Mononuclear cell (primary cell): ENCODE data around the gene NSUN2. TPM values are rescaled to one million over a fixed set of nuclear protein-coding genes. Genes with fewer than 3 reads are reported as not detected.
"Not testable (repeated sequence)": the region's sequence is repeated elsewhere in the genome, so short reads cannot be mapped to it uniquely, and the experiment has no call there.

Source experiments
- H3K27me3 ChIP-seq: 2 replicates; pipeline ENCODE4 v1.6.0; 2011; ENCODE audit warnings: low read length, control low read depth; ENCODE audit not compliant: insufficient read depth
- H3K4me1 ChIP-seq: 2 replicates; pipeline ENCODE4 v1.5.1; 2011; ENCODE audit warnings: mild to moderate bottlenecking, low read length, control low read depth; ENCODE audit not compliant: insufficient read depth
- H3K4me3 ChIP-seq: 2 replicates; pipeline ENCODE4 v1.5.1; 2011; ENCODE audit warnings: mild to moderate bottlenecking, low read length, moderate library complexity
- H3K9me3 ChIP-seq: 2 replicates; pipeline ENCODE4 v1.5.1; 2011; ENCODE audit warnings: low read depth, mild to moderate bottlenecking, control low read depth, low read length
- total RNA-seq: library from RNA; depleted of rRNA; stranded (reverse); fragments of >200 nt; gene quantifications from one replicate; pipeline ENCODE4 v1.2.3, GENCODE V29; 2012

Gene NSUN2
- total RNA-seq, 1 donor, result 36.0 TPM

GRCh38 chr5:6573651-6574101, 59.2 kb downstream of the NSUN2 start:
- no peaks in the 10 kb centered on the region for H3K9me3 ChIP-seq
- H3K27me3 ChIP-seq, result no peaks in the 10 kb centered on the region
- no peaks in the 10 kb centered on the region for H3K4me1 ChIP-seq
- no peak overlapping the region for H3K4me3 ChIP-seq

- no peak overlapping the region for H3K4me3 ChIP-seq
- H3K9me3 ChIP-seq, result no peaks in the 10 kb centered on the region
Observed at GRCh38 chr5:6572825-6573380, 59.9 kb downstream of the NSUN2 start.

GRCh38 chr5:6572086-6572824, 60.6 kb downstream of the NSUN2 start:
- no peak overlapping the region for H3K4me3 ChIP-seq
- no peaks in the 10 kb centered on the region for H3K27me3 ChIP-seq
- no peaks in the 10 kb centered on the region for H3K9me3 ChIP-seq
- no peaks in the 10 kb centered on the region for H3K4me1 ChIP-seq

More at GRCh38 chr5:6572825-6573380, 59.9 kb downstream of the NSUN2 start:
- no peaks in the 10 kb centered on the region for H3K27me3 ChIP-seq
- H3K4me1 ChIP-seq, result no peaks in the 10 kb centered on the region

GRCh38 chr5:6571607-6572006, 61.2 kb downstream of the NSUN2 start:
- H3K4me1 ChIP-seq, H3K9me3 ChIP-seq, H3K4me3 ChIP-seq, H3K27me3 ChIP-seq: not testable (repeated sequence)

GRCh38 chr5:6570530-6570929, 62.3 kb downstream of the NSUN2 start:
- Histone ChIP-seq H3K4me3 (no peak overlapping the region), H3K9me3 (no peaks in the 10 kb centered on the region), H3K27me3 (no peaks in the 10 kb centered on the region), H3K4me1 (no peaks in the 10 kb centered on the region)

- Histone ChIP-seq H3K4me1 (no peaks in the 10 kb centered on the region), H3K27me3 (peaks cover under 1% of the 10 kb centered on the region), H3K9me3 (no peaks in the 10 kb centered on the region), H3K4me3 (no peak overlapping the region)
Observed at GRCh38 chr5:6568889-6569288, 64.0 kb downstream of the NSUN2 start.

GRCh38 chr5:6568383-6568782, 64.5 kb downstream of the NSUN2 start:
- no peaks in the 10 kb centered on the region for H3K9me3 ChIP-seq
- no peak overlapping the region for H3K4me3 ChIP-seq
- peaks cover 4% of the 10 kb centered on the region for H3K27me3 ChIP-seq
- no peaks in the 10 kb centered on the region for H3K4me1 ChIP-seq

- H3K27me3 ChIP-seq, result peaks cover 5% of the 10 kb centered on the region
- H3K4me3 ChIP-seq, result no peak overlapping the region
- H3K9me3 ChIP-seq, result no peaks in the 10 kb centered on the region
- no peaks in the 10 kb centered on the region for H3K4me1 ChIP-seq
Observed at GRCh38 chr5:6567835-6568234, 65.0 kb downstream of the NSUN2 start.

- Histone ChIP-seq H3K27me3 (peaks cover 9% of the 10 kb centered on the region), H3K9me3 (no peaks in the 10 kb centered on the region), H3K4me3 (no peak overlapping the region), H3K4me1 (no peaks in the 10 kb centered on the region)
Observed at GRCh38 chr5:6567068-6567467, 65.8 kb downstream of the NSUN2 start.

- no peaks in the 10 kb centered on the region for H3K9me3 ChIP-seq
- no peaks in the 10 kb centered on the region for H3K4me1 ChIP-seq
- H3K4me3 ChIP-seq, result no peak overlapping the region
- H3K27me3 ChIP-seq, result peaks cover 9% of the 10 kb centered on the region
Observed at GRCh38 chr5:6565492-6565891, 67.4 kb downstream of the NSUN2 start.

GRCh38 chr5:6557807-6558575, 74.9 kb downstream of the NSUN2 start:
- Histone ChIP-seq H3K4me1 (no peaks in the 10 kb centered on the region), H3K27me3 (peaks cover 5% of the 10 kb centered on the region), H3K9me3 (no peaks in the 10 kb centered on the region), H3K4me3 (no peak overlapping the region)

- Histone ChIP-seq H3K4me3 (no peak overlapping the region), H3K9me3 (no peaks in the 10 kb centered on the region), H3K4me1 (no peaks in the 10 kb centered on the region), H3K27me3 (no peaks in the 10 kb centered on the region)
Observed at GRCh38 chr5:6556802-6557102, 76.1 kb downstream of the NSUN2 start.

GRCh38 chr5:6556089-6556801, 76.6 kb downstream of the NSUN2 start:
- Histone ChIP-seq H3K9me3 (no peaks in the 10 kb centered on the region), H3K4me1 (no peaks in the 10 kb centered on the region), H3K4me3 (no peak overlapping the region), H3K27me3 (no peaks in the 10 kb centered on the region)

GRCh38 chr5:6554812-6555211, 78.0 kb downstream of the NSUN2 start:
- H3K27me3 ChIP-seq, result no peaks in the 10 kb centered on the region
- no peak overlapping the region for H3K4me3 ChIP-seq
- no peaks in the 10 kb centered on the region for H3K4me1 ChIP-seq
- no peaks in the 10 kb centered on the region for H3K9me3 ChIP-seq

GRCh38 chr5:6553972-6554371, 78.9 kb downstream of the NSUN2 start:
- Histone ChIP-seq H3K9me3 (no peaks in the 10 kb centered on the region), H3K4me1 (no peaks in the 10 kb centered on the region), H3K27me3 (no peaks in the 10 kb centered on the region), H3K4me3 (no peak overlapping the region)
